Measurements from ENCODE around the gene CLSTN2.

DNA sequence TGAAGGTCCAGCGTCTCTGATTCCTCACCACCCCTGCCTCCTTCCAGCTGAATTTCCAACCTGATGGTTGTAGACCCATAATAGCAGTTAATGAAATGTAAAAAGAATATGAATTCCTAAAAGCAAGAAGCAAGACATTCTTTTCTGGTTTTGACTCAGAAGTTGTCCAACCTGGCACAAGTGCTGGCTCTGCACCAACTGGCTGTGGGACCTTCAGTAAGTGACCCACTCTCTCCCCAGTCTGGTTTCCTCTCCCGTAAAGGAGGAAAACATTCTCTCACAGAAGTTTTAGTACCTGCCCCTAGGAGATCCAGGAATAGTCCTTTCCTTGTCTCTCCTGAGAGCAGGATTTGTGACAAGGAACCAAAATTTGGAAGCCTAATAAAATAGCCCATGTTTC is 506.0 kb downstream of the CLSTN2 start:
- no peak for TF ChIP-seq CTCF (conservative IDR thresholded peaks at IDR 0.05)
- TF ChIP-seq EZH2 (IDR thresholded peaks at IDR 0.05; ENCODE audit: low read depth): no peak

Data from PC-9 (cell line).